GM23338 (cell line): Measurements from ENCODE around the gene BTK. TPM values are rescaled to one million over a fixed set of nuclear protein-coding genes. Genes with fewer than 3 reads are reported as not detected.

Source experiments
- ATAC-seq: fragments of 200-7000 bp; cut with Tn5 transposase; 3 replicates; pipeline ENCODE4 v1.9.1; 2020
- DNase-seq: peaks from one replicate; pipeline ENCODE4 v3.0.0-alpha.2; 2015; ENCODE audit warnings: low spot score
- H2AFZ ChIP-seq: fragments of 200-600 bp; sonication (generic); 2 replicates; pipeline ENCODE4 v1.8.0; 2016; ENCODE audit warnings: antibody characterized with exemption, mild to moderate bottlenecking, moderate library complexity
- H3F3A ChIP-seq: fragments of 200-600 bp; sonication (generic); replicated peaks from 2 replicates; pipeline ENCODE4 v1.8.0; 2017; ENCODE audit warnings: antibody characterized with exemption, mixed run types, low read depth
- H3K27ac ChIP-seq: fragments of 200-600 bp; sonication (generic); 2 replicates; pipeline ENCODE4 v1.6.1; 2016; ENCODE audit warnings: low read depth
- H3K27me3 ChIP-seq: fragments of 200-600 bp; sonication (generic); 2 replicates; pipeline ENCODE4 v1.8.0; 2016; ENCODE audit warnings: mild to moderate bottlenecking, mixed run types, moderate library complexity; ENCODE audit not compliant: insufficient read depth
- H3K36me3 ChIP-seq: fragments of 200-600 bp; sonication (generic); 2 replicates; pipeline ENCODE4 v1.8.0; 2016; ENCODE audit warnings: mild to moderate bottlenecking; ENCODE audit not compliant: insufficient read depth
- H3K4me1 ChIP-seq: fragments of 200-600 bp; sonication (generic); 2 replicates; pipeline ENCODE4 v1.8.0; 2016; ENCODE audit warnings: mild to moderate bottlenecking, moderate library complexity; ENCODE audit not compliant: insufficient read depth
- H3K4me2 ChIP-seq: fragments of 200-600 bp; sonication (generic); 2 replicates; pipeline ENCODE4 v1.7.1; 2017; ENCODE audit warnings: mixed run types
- H3K4me3 ChIP-seq: fragments of 200-600 bp; sonication (generic); 2 replicates; pipeline ENCODE4 v1.6.1; 2016; ENCODE audit warnings: mixed run types
- H3K79me2 ChIP-seq: fragments of 200-600 bp; sonication (generic); replicated peaks from 2 replicates; pipeline ENCODE4 v1.8.0; 2017; ENCODE audit warnings: mild to moderate bottlenecking; ENCODE audit not compliant: insufficient read depth
- H3K9me2 ChIP-seq: fragments of 200-600 bp; sonication (generic); 2 replicates; pipeline ENCODE4 v1.8.0; 2017; ENCODE audit not compliant: insufficient read depth
- H4K20me1 ChIP-seq: fragments of 200-600 bp; sonication (generic); replicated peaks from 2 replicates; pipeline ENCODE4 v1.8.0; 2017; ENCODE audit warnings: mild to moderate bottlenecking; ENCODE audit not compliant: insufficient read depth
- H3K27ac Mint-ChIP-seq: 2 replicates; pipeline ENCODE4 v1.8.0; 2020; ENCODE audit warnings: inconsistent platforms, mild to moderate bottlenecking, moderate library complexity, mixed read lengths
- H3K27me3 Mint-ChIP-seq: 3 replicates; pipeline ENCODE4 v1.8.0; 2022; ENCODE audit warnings: low read depth, mild to moderate bottlenecking, moderate library complexity, mixed read lengths, inconsistent platforms; ENCODE audit not compliant: insufficient read depth, poor library complexity
- H3K36me3 Mint-ChIP-seq: 3 replicates; pipeline ENCODE4 v1.8.0; 2021; ENCODE audit warnings: low read depth, mild to moderate bottlenecking, inconsistent platforms, moderate library complexity, mixed read lengths
- H3K4me1 Mint-ChIP-seq: 3 replicates; pipeline ENCODE4 v1.8.0; 2020; ENCODE audit warnings: mild to moderate bottlenecking, inconsistent platforms, mixed read lengths
- H3K4me3 Mint-ChIP-seq: 3 replicates; pipeline ENCODE4 v1.8.0; 2021; ENCODE audit warnings: moderate library complexity, mild to moderate bottlenecking, inconsistent platforms, mixed read lengths
- H3K9me3 Mint-ChIP-seq: 3 replicates; pipeline ENCODE4 v1.8.0; 2020; ENCODE audit warnings: moderate library complexity, mild to moderate bottlenecking, inconsistent platforms, mixed read lengths
- CREB1 ChIP-seq: fragments of 250-450 bp; sonication (Bioruptor Pico); IDR thresholded peaks from 2 replicates; pipeline ENCODE4 v1.5.0; 2020; ENCODE audit warnings: low read depth, mild to moderate bottlenecking, moderate library complexity
- EZH2phosphoT487 ChIP-seq: fragments of 200-600 bp; sonication (generic); IDR thresholded peaks from one replicate; pipeline ENCODE4 v1.8.1; 2018; ENCODE audit warnings: antibody characterized with exemption; ENCODE audit not compliant: unreplicated experiment
- NANOG ChIP-seq: IDR thresholded peaks from 2 replicates; pipeline ENCODE4 v1.6.1; 2016; ENCODE audit warnings: antibody characterized with exemption, borderline replicate concordance
- POLR2AphosphoS5 ChIP-seq: IDR thresholded peaks from 2 replicates; pipeline ENCODE4 v1.6.1; 2016; ENCODE audit warnings: antibody characterized with exemption, low read depth
- ZNF331 ChIP-seq: fragments of 250-450 bp; sonication (Bioruptor Pico); IDR thresholded peaks from 2 replicates; pipeline ENCODE4 v1.5.0; 2020; ENCODE audit warnings: low read depth, mild to moderate bottlenecking, moderate library complexity
- polyA plus RNA-seq: library from polyadenylated mRNA; unstranded; fragments of >200 nt; fragmentation: Nextera tagmentation; extraction: Ambion mirVana; gene quantifications from 2 replicates; pipeline ENCODE4 v1.2.1, GENCODE V29; 2016
- total RNA-seq: library from RNA; depleted of rRNA; stranded (reverse); fragments of >200 nt; shearing (Covaris generic); gene quantifications from 2 replicates; pipeline ENCODE4 v1.2.3, GENCODE V29; 2014
- TF ChIP-seq, protein P1 (sequence below): fragments of 250-450 bp; sonication (Bioruptor Pico); IDR thresholded peaks from 2 replicates; pipeline ENCODE4 v1.5.0; 2020; ENCODE audit warnings: mild to moderate bottlenecking, moderate library complexity
- TF ChIP-seq, protein P2 (sequence below): IDR thresholded peaks from 2 replicates; pipeline ENCODE4 v1.6.1; 2016; ENCODE audit warnings: antibody characterized with exemption
- TF ChIP-seq, protein P3 (sequence below), 2 experiments: fragments of 200-600 bp in 1 of 2; sonication (generic) in 1 of 2; conservative IDR thresholded peaks; 2 replicates each; pipeline versions ENCODE4 v1.5.1 to v1.6.1; 2016 to 2017; ENCODE audit warnings: antibody characterized with exemption in 2 of 2, low read depth in 2 of 2, mild to moderate bottlenecking in 2 of 2, moderate library complexity in 1 of 2
- TF ChIP-seq, protein P4 (sequence below): IDR thresholded peaks from one replicate; pipeline ENCODE4 v1.6.1; 2018; ENCODE audit warnings: antibody characterized with exemption; ENCODE audit not compliant: unreplicated experiment

BTK gene
- total and polyA plus RNA-seq, 2 experiments from 2014 or later: 0.19 to 0.31 TPM

DNA sequence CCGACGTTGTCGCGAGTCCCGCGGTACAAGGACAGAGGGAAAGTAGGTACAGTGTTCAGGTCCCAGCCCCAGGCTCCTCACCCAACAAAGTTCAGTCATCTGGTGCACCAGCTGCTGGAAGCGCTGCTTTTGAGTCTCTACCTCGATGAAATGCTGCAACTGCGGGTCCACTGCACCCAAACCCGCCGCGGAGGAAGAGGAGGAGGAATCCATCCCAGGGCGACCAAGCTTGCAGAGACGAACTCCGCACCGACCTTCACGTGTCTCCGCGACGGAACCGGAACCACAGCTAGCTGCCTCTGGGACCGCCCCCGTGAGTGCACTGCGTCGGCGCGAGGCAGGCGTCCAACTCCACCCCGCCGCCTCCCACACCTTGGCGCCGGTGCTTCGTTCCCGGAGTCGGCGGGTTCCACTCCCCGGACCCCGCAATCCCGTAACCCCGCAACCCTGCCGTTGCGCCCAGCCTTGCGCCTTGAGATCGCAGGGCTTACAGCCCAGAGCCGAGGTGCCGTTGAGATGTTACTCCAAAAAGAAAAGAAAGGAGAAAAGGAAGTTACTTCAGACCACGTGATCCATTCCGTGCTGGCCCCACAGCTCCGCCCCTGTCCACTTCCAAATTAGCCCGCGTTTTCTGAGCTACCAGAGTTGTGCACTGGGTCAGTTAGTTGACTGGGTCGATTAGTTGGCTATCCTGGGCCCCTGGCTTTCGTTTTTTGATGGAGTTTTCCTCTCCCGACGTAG is 37.4 kb downstream of the BTK start, which contains the start of gene TIMM8A:
TIMM8A (minus strand) TSS at position 291 of the 741 bp plus-strand sequence; CDS start at position 213, 78 bp downstream.
- no peaks in the 10 kb centered on the region for H4K20me1 ChIP-seq
- no peaks in the 10 kb centered on the region for H3K9me2 ChIP-seq
- Mint-ChIP-seq H3K27me3 (peaks cover 2% of the 10 kb centered on the region), H3K27ac (peak within 1 kb of the TSS; percentile 94), H3K4me1 (peaks cover 2% of the 10 kb centered on the region; the same call in 2 of the 3 replicates), H3K4me3 (peak within 1 kb of the TSS; percentile 89), H3K9me3 (no peaks in the 10 kb centered on the region), H3K36me3 (peaks cover 25% of the 10 kb centered on the region; the same call in 2 of the 3 replicates)
- H3K4me1 ChIP-seq: no peaks in the 10 kb centered on the region
- H3F3A ChIP-seq: no peaks in the 10 kb centered on the region
- H2AFZ ChIP-seq: peak within 1 kb of the TSS; percentile 90; the same call in 1 of the 2 replicates
- TF ChIP-seq, protein P1, sequence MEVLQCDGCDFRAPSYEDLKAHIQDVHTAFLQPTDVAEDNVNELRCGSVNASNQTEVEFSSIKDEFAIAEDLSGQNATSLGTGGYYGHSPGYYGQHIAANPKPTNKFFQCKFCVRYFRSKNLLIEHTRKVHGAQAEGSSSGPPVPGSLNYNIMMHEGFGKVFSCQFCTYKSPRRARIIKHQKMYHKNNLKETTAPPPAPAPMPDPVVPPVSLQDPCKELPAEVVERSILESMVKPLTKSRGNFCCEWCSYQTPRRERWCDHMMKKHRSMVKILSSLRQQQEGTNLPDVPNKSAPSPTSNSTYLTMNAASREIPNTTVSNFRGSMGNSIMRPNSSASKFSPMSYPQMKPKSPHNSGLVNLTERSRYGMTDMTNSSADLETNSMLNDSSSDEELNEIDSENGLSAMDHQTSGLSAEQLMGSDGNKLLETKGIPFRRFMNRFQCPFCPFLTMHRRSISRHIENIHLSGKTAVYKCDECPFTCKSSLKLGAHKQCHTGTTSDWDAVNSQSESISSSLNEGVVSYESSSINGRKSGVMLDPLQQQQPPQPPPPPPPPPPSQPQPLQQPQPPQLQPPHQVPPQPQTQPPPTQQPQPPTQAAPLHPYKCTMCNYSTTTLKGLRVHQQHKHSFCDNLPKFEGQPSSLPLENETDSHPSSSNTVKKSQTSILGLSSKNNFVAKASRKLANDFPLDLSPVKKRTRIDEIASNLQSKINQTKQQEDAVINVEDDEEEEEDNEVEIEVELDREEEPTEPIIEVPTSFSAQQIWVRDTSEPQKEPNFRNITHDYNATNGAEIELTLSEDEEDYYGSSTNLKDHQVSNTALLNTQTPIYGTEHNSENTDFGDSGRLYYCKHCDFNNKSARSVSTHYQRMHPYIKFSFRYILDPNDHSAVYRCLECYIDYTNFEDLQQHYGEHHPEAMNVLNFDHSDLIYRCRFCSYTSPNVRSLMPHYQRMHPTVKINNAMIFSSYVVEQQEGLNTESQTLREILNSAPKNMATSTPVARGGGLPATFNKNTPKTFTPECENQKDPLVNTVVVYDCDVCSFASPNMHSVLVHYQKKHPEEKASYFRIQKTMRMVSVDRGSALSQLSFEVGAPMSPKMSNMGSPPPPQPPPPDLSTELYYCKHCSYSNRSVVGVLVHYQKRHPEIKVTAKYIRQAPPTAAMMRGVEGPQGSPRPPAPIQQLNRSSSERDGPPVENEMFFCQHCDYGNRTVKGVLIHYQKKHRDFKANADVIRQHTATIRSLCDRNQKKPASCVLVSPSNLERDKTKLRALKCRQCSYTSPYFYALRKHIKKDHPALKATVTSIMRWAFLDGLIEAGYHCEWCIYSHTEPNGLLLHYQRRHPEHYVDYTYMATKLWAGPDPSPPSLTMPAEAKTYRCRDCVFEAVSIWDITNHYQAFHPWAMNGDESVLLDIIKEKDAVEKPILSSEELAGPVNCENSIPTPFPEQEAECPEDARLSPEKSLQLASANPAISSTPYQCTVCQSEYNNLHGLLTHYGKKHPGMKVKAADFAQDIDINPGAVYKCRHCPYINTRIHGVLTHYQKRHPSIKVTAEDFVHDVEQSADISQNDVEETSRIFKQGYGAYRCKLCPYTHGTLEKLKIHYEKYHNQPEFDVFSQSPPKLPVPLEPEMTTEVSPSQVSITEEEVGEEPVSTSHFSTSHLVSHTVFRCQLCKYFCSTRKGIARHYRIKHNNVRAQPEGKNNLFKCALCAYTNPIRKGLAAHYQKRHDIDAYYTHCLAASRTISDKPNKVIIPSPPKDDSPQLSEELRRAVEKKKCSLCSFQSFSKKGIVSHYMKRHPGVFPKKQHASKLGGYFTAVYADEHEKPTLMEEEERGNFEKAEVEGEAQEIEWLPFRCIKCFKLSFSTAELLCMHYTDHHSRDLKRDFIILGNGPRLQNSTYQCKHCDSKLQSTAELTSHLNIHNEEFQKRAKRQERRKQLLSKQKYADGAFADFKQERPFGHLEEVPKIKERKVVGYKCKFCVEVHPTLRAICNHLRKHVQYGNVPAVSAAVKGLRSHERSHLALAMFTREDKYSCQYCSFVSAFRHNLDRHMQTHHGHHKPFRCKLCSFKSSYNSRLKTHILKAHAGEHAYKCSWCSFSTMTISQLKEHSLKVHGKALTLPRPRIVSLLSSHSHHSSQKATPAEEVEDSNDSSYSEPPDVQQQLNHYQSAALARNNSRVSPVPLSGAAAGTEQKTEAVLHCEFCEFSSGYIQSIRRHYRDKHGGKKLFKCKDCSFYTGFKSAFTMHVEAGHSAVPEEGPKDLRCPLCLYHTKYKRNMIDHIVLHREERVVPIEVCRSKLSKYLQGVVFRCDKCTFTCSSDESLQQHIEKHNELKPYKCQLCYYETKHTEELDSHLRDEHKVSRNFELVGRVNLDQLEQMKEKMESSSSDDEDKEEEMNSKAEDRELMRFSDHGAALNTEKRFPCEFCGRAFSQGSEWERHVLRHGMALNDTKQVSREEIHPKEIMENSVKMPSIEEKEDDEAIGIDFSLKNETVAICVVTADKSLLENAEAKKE (CRISPR knock-in tag): no peak
- TF ChIP-seq, protein P2, sequence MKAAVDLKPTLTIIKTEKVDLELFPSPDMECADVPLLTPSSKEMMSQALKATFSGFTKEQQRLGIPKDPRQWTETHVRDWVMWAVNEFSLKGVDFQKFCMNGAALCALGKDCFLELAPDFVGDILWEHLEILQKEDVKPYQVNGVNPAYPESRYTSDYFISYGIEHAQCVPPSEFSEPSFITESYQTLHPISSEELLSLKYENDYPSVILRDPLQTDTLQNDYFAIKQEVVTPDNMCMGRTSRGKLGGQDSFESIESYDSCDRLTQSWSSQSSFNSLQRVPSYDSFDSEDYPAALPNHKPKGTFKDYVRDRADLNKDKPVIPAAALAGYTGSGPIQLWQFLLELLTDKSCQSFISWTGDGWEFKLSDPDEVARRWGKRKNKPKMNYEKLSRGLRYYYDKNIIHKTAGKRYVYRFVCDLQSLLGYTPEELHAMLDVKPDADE: no peak
- TF ChIP-seq, protein P3, sequence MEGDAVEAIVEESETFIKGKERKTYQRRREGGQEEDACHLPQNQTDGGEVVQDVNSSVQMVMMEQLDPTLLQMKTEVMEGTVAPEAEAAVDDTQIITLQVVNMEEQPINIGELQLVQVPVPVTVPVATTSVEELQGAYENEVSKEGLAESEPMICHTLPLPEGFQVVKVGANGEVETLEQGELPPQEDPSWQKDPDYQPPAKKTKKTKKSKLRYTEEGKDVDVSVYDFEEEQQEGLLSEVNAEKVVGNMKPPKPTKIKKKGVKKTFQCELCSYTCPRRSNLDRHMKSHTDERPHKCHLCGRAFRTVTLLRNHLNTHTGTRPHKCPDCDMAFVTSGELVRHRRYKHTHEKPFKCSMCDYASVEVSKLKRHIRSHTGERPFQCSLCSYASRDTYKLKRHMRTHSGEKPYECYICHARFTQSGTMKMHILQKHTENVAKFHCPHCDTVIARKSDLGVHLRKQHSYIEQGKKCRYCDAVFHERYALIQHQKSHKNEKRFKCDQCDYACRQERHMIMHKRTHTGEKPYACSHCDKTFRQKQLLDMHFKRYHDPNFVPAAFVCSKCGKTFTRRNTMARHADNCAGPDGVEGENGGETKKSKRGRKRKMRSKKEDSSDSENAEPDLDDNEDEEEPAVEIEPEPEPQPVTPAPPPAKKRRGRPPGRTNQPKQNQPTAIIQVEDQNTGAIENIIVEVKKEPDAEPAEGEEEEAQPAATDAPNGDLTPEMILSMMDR (conservative IDR thresholded peaks at IDR 0.05; ENCODE audit: low read depth in 2 of 2): no peak
- TF ChIP-seq, protein P4, sequence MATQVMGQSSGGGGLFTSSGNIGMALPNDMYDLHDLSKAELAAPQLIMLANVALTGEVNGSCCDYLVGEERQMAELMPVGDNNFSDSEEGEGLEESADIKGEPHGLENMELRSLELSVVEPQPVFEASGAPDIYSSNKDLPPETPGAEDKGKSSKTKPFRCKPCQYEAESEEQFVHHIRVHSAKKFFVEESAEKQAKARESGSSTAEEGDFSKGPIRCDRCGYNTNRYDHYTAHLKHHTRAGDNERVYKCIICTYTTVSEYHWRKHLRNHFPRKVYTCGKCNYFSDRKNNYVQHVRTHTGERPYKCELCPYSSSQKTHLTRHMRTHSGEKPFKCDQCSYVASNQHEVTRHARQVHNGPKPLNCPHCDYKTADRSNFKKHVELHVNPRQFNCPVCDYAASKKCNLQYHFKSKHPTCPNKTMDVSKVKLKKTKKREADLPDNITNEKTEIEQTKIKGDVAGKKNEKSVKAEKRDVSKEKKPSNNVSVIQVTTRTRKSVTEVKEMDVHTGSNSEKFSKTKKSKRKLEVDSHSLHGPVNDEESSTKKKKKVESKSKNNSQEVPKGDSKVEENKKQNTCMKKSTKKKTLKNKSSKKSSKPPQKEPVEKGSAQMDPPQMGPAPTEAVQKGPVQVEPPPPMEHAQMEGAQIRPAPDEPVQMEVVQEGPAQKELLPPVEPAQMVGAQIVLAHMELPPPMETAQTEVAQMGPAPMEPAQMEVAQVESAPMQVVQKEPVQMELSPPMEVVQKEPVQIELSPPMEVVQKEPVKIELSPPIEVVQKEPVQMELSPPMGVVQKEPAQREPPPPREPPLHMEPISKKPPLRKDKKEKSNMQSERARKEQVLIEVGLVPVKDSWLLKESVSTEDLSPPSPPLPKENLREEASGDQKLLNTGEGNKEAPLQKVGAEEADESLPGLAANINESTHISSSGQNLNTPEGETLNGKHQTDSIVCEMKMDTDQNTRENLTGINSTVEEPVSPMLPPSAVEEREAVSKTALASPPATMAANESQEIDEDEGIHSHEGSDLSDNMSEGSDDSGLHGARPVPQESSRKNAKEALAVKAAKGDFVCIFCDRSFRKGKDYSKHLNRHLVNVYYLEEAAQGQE: no peak
- TF ChIP-seq NANOG (no peak), POLR2AphosphoS5 (peak; percentile 90), EZH2phosphoT487 (no peak), ZNF331 (CRISPR knock-in tag) (no peak), CREB1 (CRISPR knock-in tag) (0 out of 2 replicates have a peak, but pooled peaks have one; percentile 3)
- peak within 1 kb of the TSS; percentile 84 for H3K4me3 ChIP-seq
- H3K27me3 ChIP-seq: no peaks in the 10 kb centered on the region
- peaks cover 34% of the 10 kb centered on the region for H3K79me2 ChIP-seq
- H3K4me2 ChIP-seq: peak within 1 kb of the TSS; percentile 84
- ATAC-seq (peak; percentile 98), DNase-seq (peak; percentile 78)
- H3K27ac ChIP-seq: peak within 1 kb of the TSS; percentile 85; the same call in 1 of the 2 replicates
- H3K36me3 ChIP-seq: no peaks in the 10 kb centered on the region; the same call in 1 of the 2 replicates
